GM12892 (cell line): Measurements from ENCODE around the gene HIP1R.
"Not testable (repeated sequence)": the region's sequence is repeated elsewhere in the genome, so short reads cannot be mapped to it uniquely, and the experiment has no call there.

ENCODE experiments used
- DNase-seq: peaks from one replicate; pipeline ENCODE4 v3.0.0; 2011; ENCODE audit not compliant: insufficient read length
- FAIRE-seq: peaks from 2 replicates; lab custom pipeline; 2011; peaks lifted over from hg19 to GRCh38; lab: Jason Lieb, UNC
- POLR2A ChIP-seq: IDR thresholded peaks from 2 replicates; pipeline ENCODE4 v1.6.1; 2011; ENCODE audit warnings: low read depth, low read length, control low read depth
- POLR2AphosphoS5 ChIP-seq: IDR thresholded peaks from 2 replicates; pipeline ENCODE4 v1.6.1; 2011; ENCODE audit warnings: low read depth, low read length, control low read depth
- TAF1 ChIP-seq: IDR thresholded peaks from 2 replicates; pipeline ENCODE4 v1.6.1; 2011; ENCODE audit warnings: low read depth, mild to moderate bottlenecking, control low read depth, low read length, borderline replicate concordance

The HIP1R gene

GRCh38 chr12:122895704-122896636 lies 60.7 kb downstream of the HIP1R start, which contains the start of gene VPS37B:
TSS of gene VPS37B (minus strand) at chr12:122896124. CDS start at chr12:122896062, 62 bp downstream.
- DNase-seq (peak; percentile 73), FAIRE-seq (peak; percentile 91)
- TF ChIP-seq TAF1 (peak; percentile 32; the same call in 1 of the 2 replicates), POLR2A (peak; percentile 66; the same call in 1 of the 2 replicates), POLR2AphosphoS5 (0 out of 2 replicates have a peak, but pooled peaks have one; percentile 48)

GRCh38 chr12:122896662-122897061 lies 61.4 kb downstream of the HIP1R start:
- FAIRE-seq, result no peak

GRCh38 chr12:122899887-122900286 lies 64.6 kb downstream of the HIP1R start:
- no peak for TF ChIP-seq POLR2AphosphoS5
- no peak for TF ChIP-seq TAF1
- no peak for TF ChIP-seq POLR2A
- DNase-seq (no peak), FAIRE-seq (no peak)

More at GRCh38 chr12:122896662-122897061, 61.4 kb downstream of the HIP1R start:
- TF ChIP-seq POLR2AphosphoS5 (no peak), POLR2A (no peak), TAF1 (no peak)
- no peak for DNase-seq

GRCh38 chr12:122902854-122903692 lies 67.8 kb downstream of the HIP1R start:
- no peak for TF ChIP-seq POLR2A
- TF ChIP-seq TAF1, result no peak
- no peak for TF ChIP-seq POLR2AphosphoS5
- no peak for DNase-seq
- FAIRE-seq, result no peak

- TF ChIP-seq TAF1, result no peak
- TF ChIP-seq POLR2AphosphoS5, result no peak
- TF ChIP-seq POLR2A, result no peak
- DNase-seq (no peak), FAIRE-seq (no peak)
Measured at GRCh38 chr12:122903693-122904034, 68.4 kb downstream of the HIP1R start.

- FAIRE-seq, DNase-seq: not testable (repeated sequence)
Measured at GRCh38 chr12:122905258-122905657, 70.0 kb downstream of the HIP1R start.

- DNase-seq, result no peak
- TF ChIP-seq TAF1 (no peak), POLR2A (no peak), POLR2AphosphoS5 (no peak)
- no peak for FAIRE-seq
Measured at GRCh38 chr12:122908915-122909314, 73.7 kb downstream of the HIP1R start.

GRCh38 chr12:122909442-122910288 lies 74.4 kb downstream of the HIP1R start:
- DNase-seq (no peak), FAIRE-seq (no peak)
- TF ChIP-seq POLR2AphosphoS5 (no peak), TAF1 (no peak), POLR2A (no peak)
